HFFc6 (cell line): ENCODE results near the gene SPOCK3. TPM values are rescaled to one million over a fixed set of nuclear protein-coding genes. Genes with fewer than 3 reads are reported as not detected.
"Not testable (repeated sequence)": the region's sequence is repeated elsewhere in the genome, so short reads cannot be mapped to it uniquely, and the experiment has no call there.

Experiments
- DNase-seq: peaks from one replicate; pipeline ENCODE4 v3.0.0-alpha.2; 2018
- H3K27ac Mint-ChIP-seq: 2 replicates; pipeline ENCODE4 v1.8.0; 2020; ENCODE audit warnings: mild to moderate bottlenecking, mixed read lengths
- H3K27me3 Mint-ChIP-seq: 2 replicates; pipeline ENCODE4 v1.8.0; 2021; ENCODE audit warnings: mild to moderate bottlenecking, moderate library complexity, mixed read lengths; ENCODE audit not compliant: insufficient read depth
- H3K36me3 Mint-ChIP-seq: 2 replicates; pipeline ENCODE4 v1.8.0; 2021; ENCODE audit warnings: low read depth, mixed read lengths
- H3K4me1 Mint-ChIP-seq: 2 replicates; pipeline ENCODE4 v1.8.0; 2020; ENCODE audit warnings: low read depth, mixed read lengths
- H3K4me3 Mint-ChIP-seq: 2 replicates; pipeline ENCODE4 v1.8.0; 2020; ENCODE audit warnings: mild to moderate bottlenecking, moderate library complexity, mixed read lengths
- H3K9me3 Mint-ChIP-seq: 2 replicates; pipeline ENCODE4 v1.8.0; 2020; ENCODE audit warnings: mild to moderate bottlenecking, mixed read lengths
- total RNA-seq, 6 experiments: library from RNA; stranded (reverse); fragmentation: NEBNext Ultra II Directional; extraction: Animal tissue kit (Norgen Biotek cat#: 25700); gene quantifications; 2 replicates in 1 of 6; 3 replicates in 5 of 6; pipeline ENCODE4 v1.2.3, GENCODE V29; 2021
- TF ChIP-seq, protein P1 (sequence below): fragments of 200-600 bp; sonication (generic); IDR thresholded peaks from 2 replicates; pipeline ENCODE4 v1.5.0; 2021; ENCODE audit warnings: antibody characterized with exemption, mild to moderate bottlenecking

Gene SPOCK3
- total RNA-seq, 6 experiments from 2014 or later: not detected

DNA sequence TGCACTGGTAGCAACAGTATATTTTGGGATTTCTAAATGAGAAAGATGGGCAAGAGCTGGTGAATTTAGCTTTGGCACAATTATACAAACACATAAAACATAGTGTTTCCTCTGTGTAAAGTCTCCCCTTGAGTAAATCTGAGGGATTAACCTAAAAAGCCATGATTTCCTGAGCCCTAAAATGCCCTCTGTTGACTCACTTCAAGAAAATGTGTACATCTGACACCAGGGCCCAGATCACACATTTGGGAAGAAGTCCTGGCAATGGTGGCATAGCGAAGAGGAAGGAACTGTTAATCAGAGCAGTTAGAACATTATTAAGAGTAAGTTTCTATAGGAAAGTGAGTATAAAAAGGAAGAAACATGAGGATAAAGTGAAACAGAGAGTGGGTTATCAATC, 338.5 kb downstream of the SPOCK3 start:
- H3K27ac Mint-ChIP-seq: no peak overlapping the region
- no peaks in the 10 kb centered on the region for H3K36me3 Mint-ChIP-seq
- H3K4me3 Mint-ChIP-seq: no peak overlapping the region
- H3K4me1 Mint-ChIP-seq: no peaks in the 10 kb centered on the region
- peaks cover 30% of the 10 kb centered on the region for H3K9me3 Mint-ChIP-seq
- DNase-seq: no peak
- TF ChIP-seq, protein P1, sequence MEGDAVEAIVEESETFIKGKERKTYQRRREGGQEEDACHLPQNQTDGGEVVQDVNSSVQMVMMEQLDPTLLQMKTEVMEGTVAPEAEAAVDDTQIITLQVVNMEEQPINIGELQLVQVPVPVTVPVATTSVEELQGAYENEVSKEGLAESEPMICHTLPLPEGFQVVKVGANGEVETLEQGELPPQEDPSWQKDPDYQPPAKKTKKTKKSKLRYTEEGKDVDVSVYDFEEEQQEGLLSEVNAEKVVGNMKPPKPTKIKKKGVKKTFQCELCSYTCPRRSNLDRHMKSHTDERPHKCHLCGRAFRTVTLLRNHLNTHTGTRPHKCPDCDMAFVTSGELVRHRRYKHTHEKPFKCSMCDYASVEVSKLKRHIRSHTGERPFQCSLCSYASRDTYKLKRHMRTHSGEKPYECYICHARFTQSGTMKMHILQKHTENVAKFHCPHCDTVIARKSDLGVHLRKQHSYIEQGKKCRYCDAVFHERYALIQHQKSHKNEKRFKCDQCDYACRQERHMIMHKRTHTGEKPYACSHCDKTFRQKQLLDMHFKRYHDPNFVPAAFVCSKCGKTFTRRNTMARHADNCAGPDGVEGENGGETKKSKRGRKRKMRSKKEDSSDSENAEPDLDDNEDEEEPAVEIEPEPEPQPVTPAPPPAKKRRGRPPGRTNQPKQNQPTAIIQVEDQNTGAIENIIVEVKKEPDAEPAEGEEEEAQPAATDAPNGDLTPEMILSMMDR: no peak
- no peaks in the 10 kb centered on the region; the same call in 1 of the 2 replicates for H3K27me3 Mint-ChIP-seq

DNA sequence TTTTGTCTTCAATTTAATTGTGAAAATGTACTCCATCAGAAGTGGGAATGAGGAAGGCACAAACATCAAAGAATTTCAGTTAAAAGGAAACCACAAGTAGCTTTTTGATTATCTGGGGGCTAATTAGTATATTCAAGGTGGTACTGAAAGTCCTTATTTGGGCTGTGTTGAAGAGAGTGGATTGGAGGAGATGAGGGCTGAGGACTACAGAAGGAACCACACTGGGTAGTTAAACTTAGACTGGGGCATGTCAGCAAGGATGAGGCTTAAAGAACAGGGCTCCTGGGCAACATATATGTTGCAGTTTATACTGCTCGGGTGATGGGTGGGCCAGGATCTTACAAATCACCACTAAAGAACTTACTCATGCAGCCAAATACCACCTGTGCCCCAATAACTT, 346.8 kb downstream of the SPOCK3 start:
- no peak for DNase-seq
- TF ChIP-seq, protein P1: no peak
- H3K27ac Mint-ChIP-seq: no peak overlapping the region
- H3K36me3 Mint-ChIP-seq: no peaks in the 10 kb centered on the region
- H3K27me3 Mint-ChIP-seq: no peaks in the 10 kb centered on the region
- H3K4me3 Mint-ChIP-seq: no peak overlapping the region
- H3K9me3 Mint-ChIP-seq: peaks cover 12% of the 10 kb centered on the region
- no peaks in the 10 kb centered on the region for H3K4me1 Mint-ChIP-seq

DNA sequence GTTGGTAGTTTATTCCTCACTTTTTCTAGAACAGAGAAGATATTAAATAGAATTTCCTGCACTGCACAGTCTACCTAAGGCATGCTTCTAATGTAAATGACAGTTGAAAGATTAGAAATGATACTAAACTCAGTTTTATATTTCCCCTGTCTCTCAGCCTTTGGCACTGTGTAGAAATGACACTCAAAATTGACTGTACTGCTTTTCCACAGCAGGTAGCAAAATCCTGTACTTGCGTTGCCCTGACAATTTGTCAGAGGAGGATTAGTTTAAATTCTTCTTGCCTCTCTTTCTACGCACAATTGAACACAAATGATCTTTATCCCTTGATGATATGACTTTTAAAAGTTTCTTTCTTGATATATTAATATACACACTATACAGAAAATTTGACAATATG, 347.6 kb downstream of the SPOCK3 start:
- Mint-ChIP-seq H3K27me3 (no peaks in the 10 kb centered on the region), H3K27ac (no peak overlapping the region), H3K4me1 (no peaks in the 10 kb centered on the region), H3K9me3 (peaks cover 11% of the 10 kb centered on the region), H3K4me3 (no peak overlapping the region), H3K36me3 (no peaks in the 10 kb centered on the region)
- DNase-seq: no peak
- TF ChIP-seq, protein P1: no peak

DNA sequence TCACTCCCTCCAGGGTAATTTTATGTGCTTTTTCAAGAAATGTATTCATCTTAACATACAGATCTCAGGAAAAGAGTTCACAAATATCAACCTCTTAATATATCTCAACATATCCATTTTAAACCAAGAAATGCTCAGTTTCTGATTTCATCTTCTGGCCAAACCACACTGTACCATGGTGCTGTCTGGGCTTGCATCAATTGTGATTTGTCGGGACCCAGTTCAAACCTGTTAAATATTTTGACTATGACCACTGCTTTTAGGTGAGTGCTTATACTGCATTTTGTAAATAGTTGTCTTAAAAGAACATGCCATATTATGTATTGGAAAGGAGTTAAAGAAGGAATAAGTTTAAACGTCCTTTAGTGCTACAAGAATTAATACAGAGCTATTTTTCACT, 352.1 kb downstream of the SPOCK3 start:
- no peak for DNase-seq
- Mint-ChIP-seq H3K27me3 (no peaks in the 10 kb centered on the region), H3K4me3 (no peak overlapping the region), H3K4me1 (no peaks in the 10 kb centered on the region), H3K9me3 (no peaks in the 10 kb centered on the region; the same call in none of the 2 replicates), H3K27ac (no peak overlapping the region), H3K36me3 (no peaks in the 10 kb centered on the region)
- TF ChIP-seq, protein P1: no peak

DNA sequence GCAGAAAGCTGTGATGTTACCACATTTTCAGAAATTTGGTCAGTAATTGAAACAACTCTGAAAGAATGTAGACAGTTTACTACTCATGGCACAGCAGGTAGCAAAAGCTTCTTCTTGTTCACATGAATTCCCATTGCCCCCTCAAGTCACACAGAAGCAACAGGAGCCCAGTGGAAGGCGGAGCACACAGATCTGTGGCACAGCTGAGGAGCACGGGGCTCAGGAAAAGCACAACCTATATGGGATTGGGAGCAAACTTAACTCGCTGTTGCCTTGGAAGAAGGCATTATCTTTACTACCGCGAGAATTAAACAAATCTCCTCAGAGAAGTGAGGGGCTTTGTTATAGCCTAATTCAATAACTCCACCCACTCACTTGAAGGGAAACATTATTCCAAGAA, 358.5 kb downstream of the SPOCK3 start:
- no peak for DNase-seq
- Mint-ChIP-seq H3K27me3 (no peaks in the 10 kb centered on the region; the same call in 1 of the 2 replicates), H3K4me1 (no peaks in the 10 kb centered on the region), H3K27ac (no peak overlapping the region), H3K4me3 (no peak overlapping the region), H3K9me3 (peaks cover 4% of the 10 kb centered on the region), H3K36me3 (no peaks in the 10 kb centered on the region)
- TF ChIP-seq, protein P1: no peak

DNA sequence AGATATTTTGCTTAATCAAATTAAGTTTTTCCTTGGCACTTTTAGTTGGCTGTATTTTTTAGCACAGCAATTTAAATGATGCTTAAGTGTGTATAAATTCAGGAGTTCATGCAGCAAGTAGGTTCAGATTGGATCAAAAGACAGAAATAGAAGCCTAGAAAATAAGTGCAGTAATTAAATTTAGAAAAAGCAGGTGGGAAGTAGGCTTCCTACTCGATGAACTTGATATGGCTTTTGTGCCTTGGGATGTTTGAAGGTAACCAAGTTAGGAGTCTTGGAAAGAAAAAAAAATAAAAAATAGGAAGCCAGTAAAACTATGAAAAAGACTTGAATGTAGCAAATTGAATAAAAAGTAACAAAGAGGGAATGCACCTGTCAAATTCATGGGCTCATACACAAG, 372.3 kb downstream of the SPOCK3 start:
- TF ChIP-seq, protein P1: no peak
- Mint-ChIP-seq H3K4me1 (no peaks in the 10 kb centered on the region), H3K4me3 (no peak overlapping the region), H3K27me3 (no peaks in the 10 kb centered on the region), H3K27ac (no peak overlapping the region), H3K36me3 (no peaks in the 10 kb centered on the region), H3K9me3 (peaks cover 28% of the 10 kb centered on the region)
- DNase-seq: no peak

DNA sequence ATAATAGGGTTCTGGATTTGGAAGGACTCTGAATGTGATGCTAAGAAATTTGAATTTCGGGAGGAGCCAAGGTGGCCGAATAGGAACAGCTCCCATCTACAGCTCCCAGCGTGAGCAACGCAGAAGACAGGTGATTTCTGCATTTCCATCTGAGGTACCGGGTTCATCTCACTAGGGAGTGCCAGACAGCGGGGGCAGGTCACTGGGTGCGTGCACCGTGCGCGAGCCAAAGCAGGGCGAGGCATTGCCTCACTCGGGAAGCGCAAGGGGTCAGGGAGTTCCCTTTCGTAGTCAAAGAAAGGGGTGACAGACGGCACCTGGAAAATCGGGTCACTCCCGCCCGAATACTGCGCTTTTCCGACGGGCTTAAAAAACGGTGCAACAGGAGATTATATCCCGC, 383.9 kb downstream of the SPOCK3 start:
- not testable (repeated sequence) for H3K4me3 Mint-ChIP-seq, H3K27me3 Mint-ChIP-seq, H3K9me3 Mint-ChIP-seq, H3K4me1 Mint-ChIP-seq, H3K36me3 Mint-ChIP-seq, DNase-seq, H3K27ac Mint-ChIP-seq
